Spinal cord (tissue), 10 donors: ENCODE measurements around the gene CLUH. TPM values are rescaled to one million over a fixed set of nuclear protein-coding genes. Genes with fewer than 3 reads are reported as not detected.

ENCODE experiments used
- DNase-seq, 6 donors: peaks; one replicate each; pipeline versions ENCODE4 v3.0.0 to v3.0.0-alpha.2; 2013 to 2015; ENCODE audit warnings: low spot score in 6 of 6, low read depth in 4 of 6
- H3K27ac ChIP-seq: one replicate; pipeline ENCODE4 v1.5.1; 2013; ENCODE audit warnings: low read depth, low read length, control low read depth
- H3K27me3 ChIP-seq: one replicate; pipeline ENCODE4 v1.6.1; 2013; ENCODE audit warnings: low read length; ENCODE audit not compliant: control insufficient read depth, insufficient read depth
- H3K36me3 ChIP-seq: one replicate; pipeline ENCODE4 v1.6.1; 2013; ENCODE audit warnings: low read length; ENCODE audit not compliant: control insufficient read depth, insufficient read depth
- H3K4me1 ChIP-seq: one replicate; pipeline ENCODE4 v1.6.1; 2013; ENCODE audit warnings: low read length; ENCODE audit not compliant: control insufficient read depth, insufficient read depth
- H3K4me3 ChIP-seq: one replicate; pipeline ENCODE4 v1.5.1; 2013; ENCODE audit warnings: low read depth, low read length, control low read depth
- H3K9me3 ChIP-seq: one replicate; pipeline ENCODE4 v1.6.1; 2013; ENCODE audit warnings: low read length; ENCODE audit not compliant: control insufficient read depth, insufficient read depth
- WGBS: methylation state at CpG from one replicate; pipeline ENCODE4 v1.1.5; 2013; ENCODE audit warnings: missing lambda C conversion rate; ENCODE audit not compliant: insufficient coverage; 5-methylcytosine and 5-hydroxymethylcytosine counted together
- long read RNA-seq, 4 donors: transcript quantifications; one replicate each; lab custom pipeline, GENCODE V29; 2026
- polyA plus RNA-seq, 2 donors: library from polyadenylated mRNA; unstranded; fragments of 120-200 nt; gene quantifications; one replicate each; pipeline ENCODE4 v1.2.1, GENCODE V29; 2013; ENCODE audit not compliant: insufficient read length in 2 of 2
- total RNA-seq, 2 donors: library from RNA; depleted of rRNA in 1 of 2; stranded (reverse); fragments of 120-200 nt in 1 of 2; fragments of >200 nt in 1 of 2; gene quantifications; one replicate each; pipeline versions ENCODE4 v1.2.3 to v1.2.4, GENCODE V29; 2013 to 2014
- donor health status: healthy.

CLUH gene, protein sequence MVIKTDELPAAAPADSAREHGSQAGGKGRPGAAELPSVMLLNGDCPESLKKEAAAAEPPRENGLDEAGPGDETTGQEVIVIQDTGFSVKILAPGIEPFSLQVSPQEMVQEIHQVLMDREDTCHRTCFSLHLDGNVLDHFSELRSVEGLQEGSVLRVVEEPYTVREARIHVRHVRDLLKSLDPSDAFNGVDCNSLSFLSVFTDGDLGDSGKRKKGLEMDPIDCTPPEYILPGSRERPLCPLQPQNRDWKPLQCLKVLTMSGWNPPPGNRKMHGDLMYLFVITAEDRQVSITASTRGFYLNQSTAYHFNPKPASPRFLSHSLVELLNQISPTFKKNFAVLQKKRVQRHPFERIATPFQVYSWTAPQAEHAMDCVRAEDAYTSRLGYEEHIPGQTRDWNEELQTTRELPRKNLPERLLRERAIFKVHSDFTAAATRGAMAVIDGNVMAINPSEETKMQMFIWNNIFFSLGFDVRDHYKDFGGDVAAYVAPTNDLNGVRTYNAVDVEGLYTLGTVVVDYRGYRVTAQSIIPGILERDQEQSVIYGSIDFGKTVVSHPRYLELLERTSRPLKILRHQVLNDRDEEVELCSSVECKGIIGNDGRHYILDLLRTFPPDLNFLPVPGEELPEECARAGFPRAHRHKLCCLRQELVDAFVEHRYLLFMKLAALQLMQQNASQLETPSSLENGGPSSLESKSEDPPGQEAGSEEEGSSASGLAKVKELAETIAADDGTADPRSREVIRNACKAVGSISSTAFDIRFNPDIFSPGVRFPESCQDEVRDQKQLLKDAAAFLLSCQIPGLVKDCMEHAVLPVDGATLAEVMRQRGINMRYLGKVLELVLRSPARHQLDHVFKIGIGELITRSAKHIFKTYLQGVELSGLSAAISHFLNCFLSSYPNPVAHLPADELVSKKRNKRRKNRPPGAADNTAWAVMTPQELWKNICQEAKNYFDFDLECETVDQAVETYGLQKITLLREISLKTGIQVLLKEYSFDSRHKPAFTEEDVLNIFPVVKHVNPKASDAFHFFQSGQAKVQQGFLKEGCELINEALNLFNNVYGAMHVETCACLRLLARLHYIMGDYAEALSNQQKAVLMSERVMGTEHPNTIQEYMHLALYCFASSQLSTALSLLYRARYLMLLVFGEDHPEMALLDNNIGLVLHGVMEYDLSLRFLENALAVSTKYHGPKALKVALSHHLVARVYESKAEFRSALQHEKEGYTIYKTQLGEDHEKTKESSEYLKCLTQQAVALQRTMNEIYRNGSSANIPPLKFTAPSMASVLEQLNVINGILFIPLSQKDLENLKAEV (N-terminal part only)
- total RNA-seq = 10 to 100 TPM; 21.2 to 27.6 TPM
- 10 to 100 TPM; 51.4 to 56.6 TPM for polyA plus RNA-seq
- long read RNA-seq, donor 1, full-length matches to known transcripts = 1 of 1 reads
- long read RNA-seq, donor 1, partial matches to known transcripts = 0 of 1 reads
- long read RNA-seq, donor 1, other reads (novel, unspliced or antisense) = 0 of 1 reads
- long read RNA-seq, donor 2 = 0 reads
- long read RNA-seq, donor 3 = 0 reads
- long read RNA-seq, donor 4 = 0 reads

DNA sequence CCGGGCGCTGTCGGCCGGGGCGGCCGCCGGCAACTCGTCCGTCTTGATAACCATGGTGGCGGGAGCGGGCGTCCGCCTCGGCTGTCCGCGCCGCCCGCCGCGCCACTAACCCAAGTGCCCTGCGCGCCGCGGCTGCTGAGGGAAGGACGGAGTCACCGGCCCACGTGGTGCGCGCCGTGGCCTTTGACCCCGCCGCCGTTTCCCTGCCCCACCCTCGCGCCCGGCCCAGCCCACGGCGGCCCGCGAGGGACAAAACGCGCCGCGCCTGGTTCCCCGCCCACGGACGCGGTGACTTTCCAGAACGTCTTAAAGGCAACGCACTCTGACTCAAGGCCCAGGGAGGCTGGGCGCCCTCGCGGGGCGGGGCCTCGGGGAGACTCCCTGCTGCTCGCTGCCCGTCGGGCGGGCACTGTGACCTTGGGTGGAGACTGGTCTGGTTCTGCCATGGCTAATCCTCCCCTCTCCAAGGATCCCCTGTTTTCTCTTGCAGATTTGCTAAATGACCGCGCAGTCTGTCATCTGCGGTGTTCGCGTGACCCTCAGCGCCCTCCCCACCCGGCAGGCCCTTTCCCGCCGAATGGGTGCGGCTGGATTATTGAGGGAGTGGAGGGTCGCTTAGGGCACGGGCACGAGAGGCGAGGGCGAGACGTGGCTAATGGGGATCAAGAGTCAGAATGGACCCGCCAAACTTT is at the start of gene CLUH:
TSS of gene CLUH (minus strand) at position 157 of the 692 bp plus-strand sequence. CDS start at position 54, 103 bp downstream.
- under 1% methylated on average over 74 of the region's 76 CpGs for WGBS
- Histone ChIP-seq H3K4me3 (peak within 1 kb of the TSS; percentile 72), H3K36me3 (peaks cover 26% of the 10 kb centered on the region), H3K4me1 (peaks cover 56% of the 10 kb centered on the region), H3K27ac (peak within 1 kb of the TSS; percentile 63), H3K27me3 (no peaks in the 10 kb centered on the region), H3K9me3 (no peaks in the 10 kb centered on the region)
- DNase-seq = peak; percentile 89 to 99 (median 94)

DNA sequence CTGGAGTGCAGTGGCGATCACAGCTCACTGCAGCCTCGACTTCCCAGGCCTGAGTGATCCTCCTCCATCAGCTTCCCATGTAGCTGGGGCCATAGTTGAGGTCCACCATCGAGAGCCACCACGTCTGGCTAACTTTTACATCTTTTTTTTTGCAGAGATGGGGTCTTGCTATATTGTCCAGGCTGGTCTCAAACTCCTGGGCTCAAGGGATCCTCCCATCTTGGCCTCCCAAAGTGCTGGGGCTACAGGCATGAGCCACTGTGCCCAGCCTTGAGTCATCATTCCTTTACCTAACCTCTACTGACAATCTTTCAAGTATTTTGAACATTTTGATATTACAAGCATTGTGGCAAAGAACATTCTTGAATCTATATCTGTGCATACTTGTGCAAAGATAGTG is 47.3 kb upstream of the CLUH start:
- Histone ChIP-seq H3K4me3 (no peak overlapping the region), H3K36me3 (no peaks in the 10 kb centered on the region), H3K27me3 (peaks cover 22% of the 10 kb centered on the region), H3K27ac (no peak overlapping the region), H3K4me1 (peaks cover 12% of the 10 kb centered on the region), H3K9me3 (no peaks in the 10 kb centered on the region)
- no peak for DNase-seq
- WGBS = 84% methylated on average over 3 of the region's 4 CpGs

DNA sequence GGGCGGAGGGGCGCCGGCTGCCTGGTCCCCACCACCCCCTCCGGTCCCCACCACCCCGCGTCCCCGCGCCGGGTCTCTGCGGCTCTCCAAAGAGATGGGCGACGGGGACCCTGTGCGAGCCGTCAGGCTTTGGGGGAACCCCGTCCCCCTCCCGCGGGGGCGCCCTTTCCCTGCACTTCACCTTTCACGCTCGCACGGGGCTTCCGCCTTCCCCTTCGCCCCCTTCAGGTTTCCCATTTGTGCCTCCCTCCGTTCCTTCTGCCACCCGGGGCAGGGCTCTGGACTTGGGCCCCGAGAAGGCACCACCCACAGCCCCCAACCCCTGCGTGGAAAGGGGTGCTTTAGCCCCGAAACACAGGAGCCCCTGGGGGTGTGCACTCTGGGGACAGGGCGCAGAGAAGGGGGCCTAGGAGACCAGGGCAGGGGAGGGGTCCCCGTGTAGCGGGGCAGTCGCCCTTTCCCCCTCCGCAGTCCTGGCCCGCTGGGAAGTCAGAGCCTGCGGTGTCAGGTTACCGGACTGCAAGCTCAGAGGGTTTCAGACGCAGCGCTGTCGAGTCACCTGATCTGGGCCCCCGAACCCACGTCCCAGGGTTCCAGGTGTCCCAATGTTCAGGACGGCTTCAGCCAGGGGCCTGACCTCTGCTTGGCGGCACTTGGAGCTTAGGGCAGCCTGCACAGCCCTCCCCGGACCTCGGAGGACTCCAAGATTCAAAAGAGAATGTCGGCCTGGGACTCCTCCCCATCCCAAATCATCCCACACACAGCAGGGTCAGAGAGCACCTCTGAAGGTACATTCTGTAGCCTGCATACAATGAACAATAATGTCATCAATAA is 44.5 kb upstream of the CLUH start:
- no peak for DNase-seq
- H3K9me3 ChIP-seq = no peaks in the 10 kb centered on the region
- peaks cover 12% of the 10 kb centered on the region for H3K4me1 ChIP-seq
- 3% methylated on average over 43 of the region's 46 CpGs for WGBS
- H3K4me3 ChIP-seq = no peak overlapping the region
- no peak overlapping the region for H3K27ac ChIP-seq
- peaks cover 29% of the 10 kb centered on the region for H3K27me3 ChIP-seq
- H3K36me3 ChIP-seq = no peaks in the 10 kb centered on the region

DNA sequence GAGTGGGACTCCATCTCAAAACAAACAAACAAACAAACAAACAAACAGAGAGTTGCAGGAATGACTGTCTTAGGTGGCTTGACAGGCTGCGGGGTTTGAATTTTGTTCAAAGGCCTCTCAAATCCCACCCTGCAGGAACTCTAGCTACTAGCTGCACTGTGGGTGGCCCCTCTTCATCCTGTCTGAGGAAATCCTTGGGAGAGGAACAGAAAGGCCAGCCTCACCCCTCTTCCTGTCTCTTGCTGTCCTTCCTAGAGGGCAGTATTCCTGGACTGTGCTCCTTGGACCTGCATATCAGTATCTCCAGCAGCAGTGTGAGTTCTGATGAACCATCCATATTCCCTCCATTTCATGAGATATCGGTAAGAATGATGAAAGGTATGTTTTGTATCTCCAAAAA is 39.9 kb upstream of the CLUH start:
- Histone ChIP-seq H3K4me1 (peaks cover 27% of the 10 kb centered on the region), H3K27me3 (peaks cover 20% of the 10 kb centered on the region), H3K27ac (no peak overlapping the region), H3K36me3 (no peaks in the 10 kb centered on the region), H3K4me3 (no peak overlapping the region), H3K9me3 (no peaks in the 10 kb centered on the region)
- no peak for DNase-seq
- WGBS = no CpG with 5 or more reads among the region's 2 CpGs

DNA sequence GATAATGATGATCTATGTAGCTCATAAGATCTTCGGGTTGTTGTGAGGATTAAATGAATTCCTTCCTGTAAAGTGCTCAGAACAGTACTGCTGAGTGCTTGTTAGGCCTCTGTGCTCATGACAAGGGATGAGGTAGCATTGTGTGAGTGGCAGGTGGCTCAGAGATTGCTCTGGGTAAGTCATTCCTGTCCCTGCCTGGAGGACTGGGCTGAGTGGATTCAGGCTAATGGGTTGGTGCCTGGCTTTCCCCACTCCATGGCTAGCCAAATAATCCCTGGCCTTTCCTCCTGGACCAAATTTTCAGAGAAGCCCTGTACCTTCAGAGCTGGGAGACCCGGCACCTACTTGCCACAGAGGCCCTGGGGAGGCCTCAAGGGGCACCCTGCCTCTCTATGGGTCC is 39.2 kb upstream of the CLUH start:
- peaks cover 12% of the 10 kb centered on the region for H3K27me3 ChIP-seq
- 76% methylated on average over 2 of the region's 2 CpGs for WGBS
- no peak for DNase-seq
- no peaks in the 10 kb centered on the region for H3K36me3 ChIP-seq
- H3K9me3 ChIP-seq = no peaks in the 10 kb centered on the region
- H3K27ac ChIP-seq = no peak overlapping the region
- peaks cover 24% of the 10 kb centered on the region for H3K4me1 ChIP-seq
- H3K4me3 ChIP-seq = no peak overlapping the region

DNA sequence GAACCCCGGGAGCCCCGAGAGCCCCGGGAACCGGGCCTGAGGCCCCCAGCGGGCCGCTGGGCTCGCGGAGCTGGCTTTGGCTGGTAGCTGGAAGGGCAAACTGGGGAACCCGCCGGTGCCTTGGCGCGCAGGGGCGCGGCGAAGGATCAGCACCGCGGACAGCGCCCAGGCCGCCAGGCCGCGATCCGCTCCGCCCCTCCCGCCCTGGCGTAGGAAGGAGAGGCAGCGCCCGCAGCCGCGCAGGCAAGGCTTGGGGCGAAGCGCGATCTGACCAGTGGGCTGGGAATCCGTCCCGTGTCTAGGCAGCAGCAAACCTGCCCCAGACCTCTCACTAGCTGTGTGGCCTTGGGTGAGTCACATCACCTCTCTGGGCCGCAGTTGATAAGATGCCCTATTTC is 38.2 kb upstream of the CLUH start:
- Histone ChIP-seq H3K27me3 (peaks cover 9% of the 10 kb centered on the region), H3K4me3 (no peak overlapping the region), H3K36me3 (no peaks in the 10 kb centered on the region), H3K27ac (no peak overlapping the region), H3K4me1 (peaks cover 28% of the 10 kb centered on the region), H3K9me3 (no peaks in the 10 kb centered on the region)
- peak in 5 of 6 donors; percentile 33 to 88 (median 61) for DNase-seq
- 0% methylated on average over 34 of the region's 35 CpGs for WGBS

DNA sequence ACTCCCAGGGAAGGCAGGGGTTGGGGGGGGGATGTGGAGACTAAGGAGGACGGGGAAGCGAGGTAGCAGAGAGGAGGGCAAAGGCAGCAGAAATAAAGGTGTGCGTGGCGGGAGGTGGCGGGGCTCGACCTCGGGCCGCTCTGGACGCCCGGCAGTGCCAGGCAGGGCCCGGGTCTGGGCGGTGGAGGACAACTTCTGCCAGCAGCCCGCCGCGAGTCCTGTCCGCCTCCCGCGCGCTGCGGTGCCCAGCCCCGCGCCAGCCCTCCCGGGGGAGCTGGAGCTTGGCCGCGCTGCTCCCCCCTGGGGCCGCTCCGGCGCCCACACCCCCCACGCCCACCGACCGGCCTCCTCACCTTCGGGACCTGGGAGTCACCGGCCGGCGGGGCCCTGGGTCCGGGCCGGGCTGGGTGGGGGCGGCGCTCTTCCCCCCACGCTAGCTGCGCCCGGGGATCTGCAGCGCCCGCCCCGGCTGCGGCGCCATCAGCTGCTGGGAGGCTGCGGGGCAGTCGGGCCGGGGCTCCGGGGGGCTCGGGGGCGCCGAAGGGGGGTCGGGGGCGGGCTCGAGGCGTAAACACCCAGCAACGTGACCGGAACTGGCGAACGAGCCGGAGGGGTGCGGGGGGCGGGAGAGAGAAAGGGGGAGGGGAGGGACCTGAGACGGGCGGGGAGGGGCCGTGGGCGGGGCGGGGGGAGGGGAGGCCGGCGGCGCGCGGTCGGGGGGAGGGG is 37.7 kb upstream of the CLUH start, which contains the start of gene CCDC92B:
TSS of gene CCDC92B (minus strand) at position 595 of the 726 bp plus-strand sequence. CDS start 14,507 bp downstream, outside the sequence.
- Histone ChIP-seq H3K9me3 (no peaks in the 10 kb centered on the region), H3K27ac (no peak within 1 kb of the TSS), H3K27me3 (peaks cover 6% of the 10 kb centered on the region), H3K36me3 (no peaks in the 10 kb centered on the region), H3K4me3 (peak within 1 kb of the TSS; percentile 9), H3K4me1 (peaks cover 32% of the 10 kb centered on the region)
- DNase-seq = peak in 3 of 6 donors; percentile 50 to 92 (median 85)
- WGBS = 1% methylated on average over 46 of the region's 76 CpGs
